A549 (cell line): Measurements from ENCODE around the gene UBAC2. TPM values are rescaled to one million over a fixed set of nuclear protein-coding genes. Genes with fewer than 3 reads are reported as not detected.

Source experiments
- ATAC-seq, 2 experiments: fragments of 200-7000 bp in 1 of 2; fragments of >200 bp in 1 of 2; cut with Nextera tagmentation in 1 of 2; cut with Tn5 transposase in 1 of 2; 3 replicates each; pipeline versions ENCODE4 v1.8.0 to v1.9.1; 2018 to 2020; ENCODE audit warnings: mild to moderate bottlenecking in 1 of 2, moderate library complexity in 1 of 2
- CTCF ChIA-PET: fragments of 300-600 bp; sonication (Branson Sonifier 250); formaldehyde crosslinking; extraction: SDS; loops from one replicate; lab custom pipeline; 2021; ENCODE audit warnings: antibody characterized with exemption, inconsistent platforms; lab: Yijun Ruan, JAX
- POLR2A ChIA-PET: fragments of 350-600 bp; formaldehyde crosslinking; extraction: SDS; loops from one replicate; lab custom pipeline; 2021; ENCODE audit warnings: antibody characterized with exemption, inconsistent platforms; lab: Yijun Ruan, JAX
- DNase-seq, 2 experiments: peaks; one replicate each; pipeline versions ENCODE4 v3.0.0 to v3.0.0-alpha.2; 2011 to 2016; ENCODE audit warnings: low read depth in 1 of 2, low spot score in 1 of 2
- FAIRE-seq: peaks from 2 replicates; lab custom pipeline; 2011; peaks lifted over from hg19 to GRCh38; lab: Jason Lieb, UNC
- H3K27ac ChIP-seq, 2 experiments: fragments of >200 bp; sonication (Bioruptor Twin); formaldehyde crosslinking; 3 replicates each; pipeline ENCODE4 v1.5.1; 2016 to 2017
- H3K4me1 ChIP-seq: fragments of >200 bp; sonication (Bioruptor Twin); formaldehyde crosslinking; 3 replicates; pipeline ENCODE4 v1.6.1; 2016
- H3K4me2 ChIP-seq: fragments of >200 bp; sonication (Bioruptor Twin); formaldehyde crosslinking; 3 replicates; pipeline ENCODE4 v1.6.1; 2016
- H3K4me3 ChIP-seq: fragments of >200 bp; sonication (Bioruptor Twin); formaldehyde crosslinking; 3 replicates; pipeline ENCODE4 v1.5.1; 2016
- H3K9me3 ChIP-seq: fragments of >200 bp; sonication (Bioruptor Twin); formaldehyde crosslinking; 3 replicates; pipeline ENCODE4 v1.6.1; 2016
- CBX2 ChIP-seq: fragments of 200-600 bp; sonication (generic); IDR thresholded peaks from 2 replicates; pipeline ENCODE4 v1.6.1; 2016; ENCODE audit warnings: low read depth, mild to moderate bottlenecking, borderline replicate concordance
- CEBPB ChIP-seq, 2 experiments: fragments of >200 bp in 1 of 2; sonication (Bioruptor Twin) in 1 of 2; formaldehyde crosslinking in 1 of 2; IDR thresholded peaks; 2 replicates each; pipeline ENCODE4 v1.6.1; 2012 to 2016
- CHD2 ChIP-seq: fragments of 150-350 bp; IDR thresholded peaks from 2 replicates; pipeline ENCODE4 v1.6.1; 2014; ENCODE audit warnings: low read length; ENCODE audit not compliant: partially characterized antibody
- EHF ChIP-seq: fragments of 250-450 bp; sonication (Bioruptor Pico); IDR thresholded peaks from 2 replicates; pipeline ENCODE4 v1.5.0; 2020; ENCODE audit warnings: mild to moderate bottlenecking
- EP300 ChIP-seq, 2 experiments: fragments of >200 bp; sonication (Bioruptor Twin); formaldehyde crosslinking; IDR thresholded peaks; 2 replicates in 1 of 2; 3 replicates in 1 of 2; pipeline ENCODE4 v1.6.1; 2016 to 2017
- GATA3 ChIP-seq: IDR thresholded peaks from 2 replicates; pipeline ENCODE4 v1.6.1; 2012; ENCODE audit warnings: borderline replicate concordance
- HOXB5 ChIP-seq: fragments of 250-450 bp; sonication (Bioruptor Pico); IDR thresholded peaks from 2 replicates; pipeline ENCODE4 v1.5.0; 2020; ENCODE audit warnings: mild to moderate bottlenecking, moderate library complexity
- JUN ChIP-seq, 2 experiments: fragments of >200 bp; sonication (Bioruptor Twin); formaldehyde crosslinking; IDR thresholded peaks; 2 replicates in 1 of 2; 3 replicates in 1 of 2; pipeline ENCODE4 v1.6.1; 2016 to 2017
- JUNB ChIP-seq: fragments of >200 bp; sonication (Bioruptor Twin); formaldehyde crosslinking; IDR thresholded peaks from 2 replicates; pipeline ENCODE4 v1.6.1; 2016
- KDM1A ChIP-seq: fragments of 200-600 bp; sonication (generic); IDR thresholded peaks from 2 replicates; pipeline ENCODE4 v1.6.1; 2016; ENCODE audit warnings: low read depth, mild to moderate bottlenecking
- MAZ ChIP-seq: fragments of 150-350 bp; IDR thresholded peaks from 2 replicates; pipeline ENCODE4 v1.6.1; 2014; ENCODE audit warnings: antibody characterized with exemption, low read depth, low read length, borderline replicate concordance
- MYC ChIP-seq: IDR thresholded peaks from 2 replicates; pipeline ENCODE4 v1.6.1; 2012; ENCODE audit warnings: mild to moderate bottlenecking, inconsistent platforms, low read length, improper control_type of control experiment, borderline replicate concordance
- NFE2L2 ChIP-seq: fragments of 150-350 bp; conservative IDR thresholded peaks from 2 replicates; pipeline ENCODE4 v1.6.1; 2014; ENCODE audit warnings: low read length
- NR3C1 ChIP-seq: fragments of >200 bp; sonication (Bioruptor Twin); formaldehyde crosslinking; IDR thresholded peaks from 3 replicates; pipeline ENCODE4 v1.6.1; 2017
- PHF8 ChIP-seq: fragments of 200-600 bp; sonication (generic); IDR thresholded peaks from 2 replicates; pipeline ENCODE4 v1.6.1; 2016; ENCODE audit warnings: low read depth, mild to moderate bottlenecking, antibody characterized with exemption, moderate library complexity, borderline replicate concordance
- POLR2AphosphoS2 ChIP-seq: conservative IDR thresholded peaks from 2 replicates; pipeline ENCODE4 v1.6.1; 2012; ENCODE audit warnings: low read length, improper control_type of control experiment, inconsistent platforms
- RAD21 ChIP-seq, 2 experiments: fragments of >200 bp in 1 of 2; sonication (Bioruptor Twin) in 1 of 2; formaldehyde crosslinking in 1 of 2; IDR thresholded peaks in 1 of 2; conservative IDR thresholded peaks in 1 of 2; 2 replicates in 1 of 2; 3 replicates in 1 of 2; pipeline ENCODE4 v1.6.1; 2012 to 2018; ENCODE audit warnings: inconsistent platforms in 1 of 2
- RARB ChIP-seq: fragments of 250-450 bp; sonication (Bioruptor Pico); IDR thresholded peaks from 2 replicates; pipeline ENCODE4 v1.8.0; 2021; ENCODE audit warnings: mild to moderate bottlenecking, moderate library complexity
- RFX5 ChIP-seq: fragments of 450-650 bp; IDR thresholded peaks from 2 replicates; pipeline ENCODE4 v1.7.1; 2014; ENCODE audit warnings: antibody characterized with exemption, mild to moderate bottlenecking, moderate library complexity
- TFCP2L1 ChIP-seq: fragments of 250-450 bp; sonication (Bioruptor Pico); IDR thresholded peaks from 2 replicates; pipeline ENCODE4 v1.5.0; 2021; ENCODE audit warnings: mild to moderate bottlenecking
- TP53 ChIP-seq: fragments of 250-450 bp; sonication (Bioruptor Pico); IDR thresholded peaks from 2 replicates; pipeline ENCODE4 v1.5.0; 2021; ENCODE audit warnings: mild to moderate bottlenecking, moderate library complexity
- ZNF302 ChIP-seq: fragments of 250-450 bp; sonication (Bioruptor Pico); IDR thresholded peaks from 2 replicates; pipeline ENCODE4 v1.9.0; 2021; ENCODE audit warnings: inconsistent platforms, mild to moderate bottlenecking, moderate library complexity
- WGBS: methylation state at CpG from one replicate; pipeline ENCODE4 v1.1.6; 2017; ENCODE audit errors: missing lambda C conversion rate; 5-methylcytosine and 5-hydroxymethylcytosine counted together
- polyA plus RNA-seq, 4 experiments: library from polyadenylated mRNA; depleted of rRNA in 3 of 4; stranded (reverse); fragments of >200 nt; fragmentation: RNase III in 1 of 4; extraction: RNeasy Plus Mini Kit Qiagen cat#74134 plus additional on column Dnase treatment in 1 of 4; gene quantifications; 2 replicates in 3 of 4; 3 replicates in 1 of 4; pipeline ENCODE4 v1.2.3, GENCODE V29; 2011 to 2017
- TF ChIP-seq, protein P1 (sequence below): IDR thresholded peaks from 2 replicates; pipeline ENCODE4 v1.6.1; 2012
- TF ChIP-seq, protein P2 (sequence below): fragments of 200-600 bp; sonication (generic); IDR thresholded peaks from 2 replicates; pipeline ENCODE4 v1.6.1; 2016; ENCODE audit warnings: antibody characterized with exemption, mild to moderate bottlenecking, moderate library complexity
- TF ChIP-seq, protein P3 (sequence below): fragments of >200 bp; sonication (Bioruptor Twin); formaldehyde crosslinking; IDR thresholded peaks from 2 replicates; pipeline ENCODE4 v1.6.1; 2016
- TF ChIP-seq, protein P4 (sequence below): fragments of >200 bp; sonication (Bioruptor Twin); formaldehyde crosslinking; IDR thresholded peaks from 3 replicates; pipeline ENCODE4 v1.5.1; 2016
- TF ChIP-seq, protein P5 (sequence below): IDR thresholded peaks from 2 replicates; pipeline ENCODE4 v1.6.1; 2012; ENCODE audit warnings: low read depth, borderline replicate concordance
- TF ChIP-seq, protein P6 (sequence below): IDR thresholded peaks from 2 replicates; pipeline ENCODE4 v1.6.1; 2012
- TF ChIP-seq, protein P7 (sequence below): fragments of 250-450 bp; sonication (Bioruptor Pico); IDR thresholded peaks from 2 replicates; pipeline ENCODE4 v1.5.0; 2020; ENCODE audit warnings: low read depth, mild to moderate bottlenecking, moderate library complexity

The UBAC2 gene
- polyA plus RNA-seq, 2 of the 4 experiments (the other 2 are of a cell fraction), result 61.6 to 103 TPM

DNA sequence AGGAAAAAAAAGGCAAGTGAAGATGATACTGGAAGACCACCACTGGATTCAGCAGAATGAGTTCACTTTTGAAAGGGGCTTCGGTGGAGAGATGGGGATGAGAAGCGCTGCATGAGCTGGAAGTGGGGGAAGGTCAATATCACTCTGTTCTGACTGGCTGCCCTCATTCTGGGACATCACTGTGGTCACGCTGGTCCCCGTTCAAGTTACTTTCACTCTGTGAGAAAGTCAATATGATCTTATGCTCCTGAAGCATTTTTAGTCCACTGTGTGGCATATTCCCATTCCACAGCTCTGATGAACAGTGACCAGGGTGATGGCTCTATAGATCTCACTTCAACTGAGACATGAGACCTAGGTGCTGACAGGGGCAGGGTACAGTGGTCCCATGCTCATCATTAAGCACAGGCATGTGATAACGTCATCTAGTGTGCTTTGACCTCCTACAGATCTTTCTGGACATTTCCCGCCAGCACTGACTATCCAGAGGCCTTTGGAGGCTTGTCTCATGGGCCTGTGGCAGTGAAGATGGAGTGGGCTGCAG, 146.8 kb downstream of the UBAC2 start:
- no peak overlapping the region for H3K4me2 ChIP-seq
- ATAC-seq (no peak), FAIRE-seq (no peak), DNase-seq (no peak)
- H3K9me3 ChIP-seq, result no peaks in the 10 kb centered on the region
- TF ChIP-seq KDM1A (no peak), EP300 (IDR thresholded peaks at IDR 0.05) (no peak), TP53 (CRISPR knock-in tag) (no peak), CBX2 (no peak), PHF8 (no peak), GATA3 (no peak), RARB (CRISPR knock-in tag) (no peak), JUNB (no peak), MYC (no peak), NR3C1 (no peak), HOXB5 (CRISPR knock-in tag) (no peak), CEBPB (IDR thresholded peaks at IDR 0.05) (no peak), MAZ (no peak), RAD21 (conservative IDR thresholded peaks at IDR 0.05 in 1 of 2, IDR thresholded peaks at IDR 0.05 in 1 of 2) (no peak), EHF (CRISPR knock-in tag) (no peak), TFCP2L1 (CRISPR knock-in tag) (no peak)
- TF ChIP-seq, protein P1, sequence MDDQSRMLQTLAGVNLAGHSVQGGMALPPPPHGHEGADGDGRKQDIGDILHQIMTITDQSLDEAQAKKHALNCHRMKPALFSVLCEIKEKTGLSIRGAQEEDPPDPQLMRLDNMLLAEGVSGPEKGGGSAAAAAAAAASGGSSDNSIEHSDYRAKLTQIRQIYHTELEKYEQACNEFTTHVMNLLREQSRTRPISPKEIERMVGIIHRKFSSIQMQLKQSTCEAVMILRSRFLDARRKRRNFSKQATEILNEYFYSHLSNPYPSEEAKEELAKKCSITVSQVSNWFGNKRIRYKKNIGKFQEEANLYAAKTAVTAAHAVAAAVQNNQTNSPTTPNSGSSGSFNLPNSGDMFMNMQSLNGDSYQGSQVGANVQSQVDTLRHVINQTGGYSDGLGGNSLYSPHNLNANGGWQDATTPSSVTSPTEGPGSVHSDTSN, result no peak
- TF ChIP-seq, protein P2, sequence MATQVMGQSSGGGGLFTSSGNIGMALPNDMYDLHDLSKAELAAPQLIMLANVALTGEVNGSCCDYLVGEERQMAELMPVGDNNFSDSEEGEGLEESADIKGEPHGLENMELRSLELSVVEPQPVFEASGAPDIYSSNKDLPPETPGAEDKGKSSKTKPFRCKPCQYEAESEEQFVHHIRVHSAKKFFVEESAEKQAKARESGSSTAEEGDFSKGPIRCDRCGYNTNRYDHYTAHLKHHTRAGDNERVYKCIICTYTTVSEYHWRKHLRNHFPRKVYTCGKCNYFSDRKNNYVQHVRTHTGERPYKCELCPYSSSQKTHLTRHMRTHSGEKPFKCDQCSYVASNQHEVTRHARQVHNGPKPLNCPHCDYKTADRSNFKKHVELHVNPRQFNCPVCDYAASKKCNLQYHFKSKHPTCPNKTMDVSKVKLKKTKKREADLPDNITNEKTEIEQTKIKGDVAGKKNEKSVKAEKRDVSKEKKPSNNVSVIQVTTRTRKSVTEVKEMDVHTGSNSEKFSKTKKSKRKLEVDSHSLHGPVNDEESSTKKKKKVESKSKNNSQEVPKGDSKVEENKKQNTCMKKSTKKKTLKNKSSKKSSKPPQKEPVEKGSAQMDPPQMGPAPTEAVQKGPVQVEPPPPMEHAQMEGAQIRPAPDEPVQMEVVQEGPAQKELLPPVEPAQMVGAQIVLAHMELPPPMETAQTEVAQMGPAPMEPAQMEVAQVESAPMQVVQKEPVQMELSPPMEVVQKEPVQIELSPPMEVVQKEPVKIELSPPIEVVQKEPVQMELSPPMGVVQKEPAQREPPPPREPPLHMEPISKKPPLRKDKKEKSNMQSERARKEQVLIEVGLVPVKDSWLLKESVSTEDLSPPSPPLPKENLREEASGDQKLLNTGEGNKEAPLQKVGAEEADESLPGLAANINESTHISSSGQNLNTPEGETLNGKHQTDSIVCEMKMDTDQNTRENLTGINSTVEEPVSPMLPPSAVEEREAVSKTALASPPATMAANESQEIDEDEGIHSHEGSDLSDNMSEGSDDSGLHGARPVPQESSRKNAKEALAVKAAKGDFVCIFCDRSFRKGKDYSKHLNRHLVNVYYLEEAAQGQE, result no peak
- TF ChIP-seq, protein P3, sequence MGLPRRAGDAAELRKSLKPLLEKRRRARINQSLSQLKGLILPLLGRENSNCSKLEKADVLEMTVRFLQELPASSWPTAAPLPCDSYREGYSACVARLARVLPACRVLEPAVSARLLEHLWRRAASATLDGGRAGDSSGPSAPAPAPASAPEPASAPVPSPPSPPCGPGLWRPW, result no peak
- TF ChIP-seq, protein P4, sequence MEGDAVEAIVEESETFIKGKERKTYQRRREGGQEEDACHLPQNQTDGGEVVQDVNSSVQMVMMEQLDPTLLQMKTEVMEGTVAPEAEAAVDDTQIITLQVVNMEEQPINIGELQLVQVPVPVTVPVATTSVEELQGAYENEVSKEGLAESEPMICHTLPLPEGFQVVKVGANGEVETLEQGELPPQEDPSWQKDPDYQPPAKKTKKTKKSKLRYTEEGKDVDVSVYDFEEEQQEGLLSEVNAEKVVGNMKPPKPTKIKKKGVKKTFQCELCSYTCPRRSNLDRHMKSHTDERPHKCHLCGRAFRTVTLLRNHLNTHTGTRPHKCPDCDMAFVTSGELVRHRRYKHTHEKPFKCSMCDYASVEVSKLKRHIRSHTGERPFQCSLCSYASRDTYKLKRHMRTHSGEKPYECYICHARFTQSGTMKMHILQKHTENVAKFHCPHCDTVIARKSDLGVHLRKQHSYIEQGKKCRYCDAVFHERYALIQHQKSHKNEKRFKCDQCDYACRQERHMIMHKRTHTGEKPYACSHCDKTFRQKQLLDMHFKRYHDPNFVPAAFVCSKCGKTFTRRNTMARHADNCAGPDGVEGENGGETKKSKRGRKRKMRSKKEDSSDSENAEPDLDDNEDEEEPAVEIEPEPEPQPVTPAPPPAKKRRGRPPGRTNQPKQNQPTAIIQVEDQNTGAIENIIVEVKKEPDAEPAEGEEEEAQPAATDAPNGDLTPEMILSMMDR, result no peak
- ChIA-PET CTCF (no interaction called here), POLR2A (no interaction called here)
- no peaks in the 10 kb centered on the region for H3K4me1 ChIP-seq
- H3K4me3 ChIP-seq, result no peak overlapping the region
- H3K27ac ChIP-seq, result no peak overlapping the region
- WGBS, result 97% methylated on average over 6 of the region's 6 CpGs

DNA sequence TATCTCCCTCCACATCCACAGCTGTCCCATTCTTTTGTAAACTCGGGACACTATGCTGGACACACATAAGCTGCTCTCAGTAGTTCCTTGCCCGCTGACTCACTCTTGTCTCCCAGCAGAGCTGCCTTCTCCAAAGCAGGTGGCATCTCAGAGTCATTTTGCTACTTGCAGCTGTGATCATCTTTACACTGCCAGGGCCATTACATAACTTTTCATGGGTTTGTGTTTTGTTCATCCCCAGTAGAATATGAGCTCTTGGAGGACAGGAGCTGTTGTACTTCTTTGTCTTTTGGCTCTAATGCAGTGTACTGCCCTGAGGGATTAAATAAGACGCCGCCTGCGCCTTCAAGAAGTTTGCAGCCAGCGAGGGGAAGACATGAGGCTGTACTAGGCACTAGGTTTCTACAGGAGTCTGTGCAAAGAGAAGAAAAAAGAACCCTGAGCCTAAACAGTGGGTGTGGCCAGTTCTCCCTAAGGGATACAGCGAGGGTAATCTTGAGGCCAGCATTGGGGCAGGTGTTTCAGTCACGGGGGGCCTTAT, 147.3 kb downstream of the UBAC2 start:
- no peaks in the 10 kb centered on the region for H3K9me3 ChIP-seq
- H3K27ac ChIP-seq, result no peak overlapping the region
- H3K4me1 ChIP-seq, result no peaks in the 10 kb centered on the region
- CTCF ChIA-PET, result no interaction called here
- no peak overlapping the region for H3K4me3 ChIP-seq
- 81% methylated on average over 8 of the region's 8 CpGs for WGBS
- POLR2A ChIA-PET, result no interaction called here
- FAIRE-seq (no peak), DNase-seq (no peak), ATAC-seq (no peak)
- no peak overlapping the region for H3K4me2 ChIP-seq
- TF ChIP-seq GATA3, result no peak
- no peak for TF ChIP-seq NFE2L2
- TF ChIP-seq, protein P5, sequence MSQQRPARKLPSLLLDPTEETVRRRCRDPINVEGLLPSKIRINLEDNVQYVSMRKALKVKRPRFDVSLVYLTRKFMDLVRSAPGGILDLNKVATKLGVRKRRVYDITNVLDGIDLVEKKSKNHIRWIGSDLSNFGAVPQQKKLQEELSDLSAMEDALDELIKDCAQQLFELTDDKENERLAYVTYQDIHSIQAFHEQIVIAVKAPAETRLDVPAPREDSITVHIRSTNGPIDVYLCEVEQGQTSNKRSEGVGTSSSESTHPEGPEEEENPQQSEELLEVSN, result no peak
- TF ChIP-seq POLR2AphosphoS2, result no peak
- TF ChIP-seq JUNB, result no peak
- TF ChIP-seq JUN (IDR thresholded peaks at IDR 0.05), result no peak
- TF ChIP-seq, protein P6, sequence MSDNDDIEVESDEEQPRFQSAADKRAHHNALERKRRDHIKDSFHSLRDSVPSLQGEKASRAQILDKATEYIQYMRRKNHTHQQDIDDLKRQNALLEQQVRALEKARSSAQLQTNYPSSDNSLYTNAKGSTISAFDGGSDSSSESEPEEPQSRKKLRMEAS, result no peak
- no peak for TF ChIP-seq HOXB5 (CRISPR knock-in tag)
- TF ChIP-seq ZNF302 (CRISPR knock-in tag), result no peak
- TF ChIP-seq, protein P7, sequence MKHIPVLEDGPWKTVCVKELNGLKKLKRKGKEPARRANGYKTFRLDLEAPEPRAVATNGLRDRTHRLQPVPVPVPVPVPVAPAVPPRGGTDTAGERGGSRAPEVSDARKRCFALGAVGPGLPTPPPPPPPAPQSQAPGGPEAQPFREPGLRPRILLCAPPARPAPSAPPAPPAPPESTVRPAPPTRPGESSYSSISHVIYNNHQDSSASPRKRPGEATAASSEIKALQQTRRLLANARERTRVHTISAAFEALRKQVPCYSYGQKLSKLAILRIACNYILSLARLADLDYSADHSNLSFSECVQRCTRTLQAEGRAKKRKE (CRISPR knock-in tag), result no peak
- no peak for TF ChIP-seq RFX5
- no peak for TF ChIP-seq CHD2
- TF ChIP-seq, protein P1, result no peak
